HepG2 (cell line): ENCODE data around the gene RFX2. TPM values are rescaled to one million over a fixed set of nuclear protein-coding genes. Genes with fewer than 3 reads are reported as not detected.
A peak's percentile ranks its signal among the peaks of the same experiment; 100 is the strongest.

ENCODE experiments used
- ATAC-seq: fragments of 200-7000 bp; cut with Tn5 transposase; 3 replicates; pipeline ENCODE4 v1.9.1; 2020; ENCODE audit warnings: mild to moderate bottlenecking, moderate library complexity
- BruUV-seq: library from RNA; stranded (reverse); fragments of 400-500 nt; replicated peaks from 2 replicates; lab custom pipeline; 2021; lab: Mats Ljungman, UMichigan
- CTCF ChIA-PET: fragments of 300-600 bp; formaldehyde crosslinking; extraction: SDS; loops from one replicate; lab custom pipeline; 2021; ENCODE audit warnings: low total read pairs, inconsistent platforms, low intra/inter-chr PET ratio; lab: Yijun Ruan, JAX
- POLR2A ChIA-PET: fragments of 350-600 bp; sonication (Branson Sonifier 250); formaldehyde crosslinking; loops from one replicate; lab custom pipeline; 2020; ENCODE audit warnings: antibody characterized with exemption, inconsistent platforms; lab: Yijun Ruan, JAX
- DNase-seq: peaks from one replicate; pipeline ENCODE4 v3.0.0-alpha.2; 2015; ENCODE audit warnings: low spot score
- FAIRE-seq: peaks from 3 replicates; lab custom pipeline; 2011; peaks lifted over from hg19 to GRCh38; lab: Jason Lieb, UNC
- H2AFZ ChIP-seq: one replicate; pipeline ENCODE4 v1.6.1; 2011; ENCODE audit warnings: low read length, inconsistent platforms
- H3K27ac ChIP-seq: fragments of 300-600 bp; 3 replicates; pipeline ENCODE4 v1.8.0; 2011; ENCODE audit warnings: mixed run types, mild to moderate bottlenecking, mixed read lengths, low read length, inconsistent platforms; ENCODE audit not compliant: insufficient read depth; ENCODE audit errors: extremely low read length
- H3K27me3 ChIP-seq, 2 experiments: fragments of 200-600 bp in 1 of 2; 2 replicates in 1 of 2; 3 replicates in 1 of 2; pipeline versions ENCODE4 v1.6.0 to v1.8.0; 2011; ENCODE audit warnings: low read length in 2 of 2, mild to moderate bottlenecking in 2 of 2, moderate library complexity in 2 of 2, inconsistent platforms in 1 of 2; ENCODE audit not compliant: insufficient read depth in 2 of 2, control insufficient read depth in 1 of 2
- H3K36me3 ChIP-seq, 2 experiments: fragments of 200-600 bp in 1 of 2; replicated peaks in 1 of 2; 2 replicates in 1 of 2; 3 replicates in 1 of 2; pipeline versions ENCODE4 v1.5.1 to v1.8.0; 2011; ENCODE audit warnings: low read length in 2 of 2, inconsistent platforms in 1 of 2; ENCODE audit not compliant: insufficient read depth in 2 of 2, control insufficient read depth in 1 of 2
- H3K4me1 ChIP-seq: 2 replicates; pipeline ENCODE4 v1.5.1; 2012; ENCODE audit warnings: low read length, inconsistent platforms; ENCODE audit not compliant: insufficient read depth
- H3K4me2 ChIP-seq: 2 replicates; pipeline ENCODE4 v1.6.0; 2011; ENCODE audit warnings: low read depth, low read length, inconsistent platforms
- H3K4me3 ChIP-seq, 3 experiments: fragments of 200-600 bp in 1 of 3; sonication (generic), shearing (Covaris generic) in 1 of 3; replicated peaks in 1 of 3; 2 replicates each; pipeline ENCODE4 v1.5.1; 2011 to 2016; ENCODE audit warnings: low read length in 3 of 3, inconsistent platforms in 2 of 3, low read depth in 2 of 3, mild to moderate bottlenecking in 2 of 3, control low read depth in 1 of 3, mixed read lengths in 1 of 3; ENCODE audit not compliant: insufficient read depth in 1 of 3
- H3K79me2 ChIP-seq: one replicate; pipeline ENCODE4 v1.6.1; 2011; ENCODE audit warnings: low read length, inconsistent platforms; ENCODE audit not compliant: insufficient read depth
- H3K9ac ChIP-seq: 2 replicates; pipeline ENCODE4 v1.6.0; 2011; ENCODE audit warnings: mild to moderate bottlenecking, low read depth, low read length, inconsistent platforms; ENCODE audit not compliant: insufficient read depth
- H3K9me3 ChIP-seq: 2 replicates; pipeline ENCODE4 v1.5.1; 2012; ENCODE audit warnings: mild to moderate bottlenecking, low read length
- H4K20me1 ChIP-seq: 2 replicates; pipeline ENCODE4 v1.6.0; 2011; ENCODE audit warnings: inconsistent platforms, mild to moderate bottlenecking, low read length, moderate library complexity; ENCODE audit not compliant: insufficient read depth
- AKAP8 ChIP-seq: sonication (generic); formaldehyde crosslinking; IDR thresholded peaks from 2 replicates; pipeline ENCODE4 v1.5.1; 2020; ENCODE audit warnings: mild to moderate bottlenecking, missing genetic modification reagents
- ATF7 ChIP-seq, 2 experiments: fragments of 450-650 bp in 1 of 2; sonication (generic) in 1 of 2; formaldehyde crosslinking in 1 of 2; IDR thresholded peaks; 2 replicates each; pipeline versions ENCODE4 v1.4.0 to v1.6.1; 2016 to 2020; ENCODE audit warnings: antibody characterized with exemption in 1 of 2, mild to moderate bottlenecking in 1 of 2, missing genetic modification reagents in 1 of 2
- CREB1 ChIP-seq, 2 experiments: fragments of 450-650 bp in 1 of 2; IDR thresholded peaks; 2 replicates each; pipeline ENCODE4 v1.6.1; 2016 to 2017; ENCODE audit warnings: control low read depth in 1 of 2, mild to moderate bottlenecking in 1 of 2, missing compliant biosample characterization in 1 of 2, missing genetic modification characterization in 1 of 2
- FOXA3 ChIP-seq: IDR thresholded peaks from 2 replicates; pipeline ENCODE4 v1.6.1; 2016; ENCODE audit warnings: missing genetic modification reagents, missing compliant biosample characterization
- NCOR1 ChIP-seq: fragments of 200-600 bp; sonication (generic); IDR thresholded peaks from 2 replicates; pipeline ENCODE4 v1.7.0; 2017; ENCODE audit warnings: antibody characterized with exemption, low read length, borderline replicate concordance
- PCBP1 ChIP-seq: fragments of 200-400 bp; formaldehyde crosslinking; IDR thresholded peaks from 2 replicates; pipeline ENCODE4 v1.6.1; 2017; ENCODE audit warnings: mild to moderate bottlenecking, low read depth, low read length, borderline replicate concordance
- STAT5B ChIP-seq: sonication (generic); formaldehyde crosslinking; IDR thresholded peaks from 2 replicates; pipeline ENCODE4 v1.4.0; 2020; ENCODE audit warnings: missing genetic modification reagents
- TBL1XR1 ChIP-seq: fragments of 150-350 bp; IDR thresholded peaks from 2 replicates; pipeline ENCODE4 v1.6.1; 2014; ENCODE audit warnings: borderline replicate concordance, low read length; ENCODE audit not compliant: partially characterized antibody
- ZNF607 ChIP-seq: sonication (generic); formaldehyde crosslinking; IDR thresholded peaks from 2 replicates; pipeline ENCODE4 v1.5.1; 2020; ENCODE audit warnings: missing genetic modification reagents, mild to moderate bottlenecking, borderline replicate concordance
- WGBS: methylation state at CpG from one replicate; pipeline ENCODE4 v1.1.6; 2017; ENCODE audit warnings: low lambda C conversion rate; 5-methylcytosine and 5-hydroxymethylcytosine counted together
- in situ Hi-C: cut with HindIII; loops from 2 replicates; pipeline ENCODE4 v1.10.0; 2017; ENCODE audit warnings: low pct_unique_long_range_greater_than_20kb; ENCODE audit not compliant: extremely low pct_ligation_motif_present
- intact Hi-C: fragments of 100-400 bp; cut with micrococcal nuclease; formaldehyde crosslinking; loops from one replicate; pipeline ENCODE4 v1.10.0; 2022; ENCODE audit not compliant: unreplicated experiment
- polyA plus RNA-seq, 8 experiments: library from polyadenylated mRNA; depleted of rRNA in 3 of 8; stranded (reverse) in 7 of 8; unstranded in 1 of 8; fragments of >200 nt; fragmentation: Illumina TruSeq in 4 of 8; extraction: Trizol in 4 of 8; gene quantifications; 2 replicates each; pipeline versions ENCODE4 v1.2.1 to v1.2.3, GENCODE V29; 2011 to 2016; ENCODE audit warnings: low read depth in 4 of 8, missing spikeins in 1 of 8, mixed read lengths in 1 of 8; ENCODE audit not compliant: insufficient read depth in 1 of 8
- total RNA-seq, 5 experiments: library from RNA; depleted of rRNA; stranded (reverse); fragments of >200 nt; fragmentation: Illumina TruSeq; extraction: Trizol; gene quantifications; 2 replicates each; pipeline ENCODE4 v1.2.3, GENCODE V29; 2016; ENCODE audit warnings: low read depth in 1 of 5
- TF ChIP-seq, protein P1 (sequence below): sonication (generic); formaldehyde crosslinking; IDR thresholded peaks from 2 replicates; pipeline ENCODE4 v1.4.0; 2020; ENCODE audit warnings: missing genetic modification reagents
- TF ChIP-seq, protein P2 (sequence below): sonication (generic); formaldehyde crosslinking; IDR thresholded peaks from 2 replicates; pipeline ENCODE4 v1.4.0; 2020; ENCODE audit warnings: missing genetic modification reagents

Gene RFX2
- total and polyA plus RNA-seq, 2 of the 13 experiments (the other 11 are each of a cell fraction or from before 2014, with no cell fraction given) = 2.8 to 3.3 TPM

- H3K4me3 ChIP-seq = no peak overlapping the region
- DNase-seq = no peak
- H3K36me3 ChIP-seq = no peaks in the 10 kb centered on the region
- no peak overlapping the region for H2AFZ ChIP-seq
- WGBS = 0% methylated on average over 2 of the region's 2 CpGs
- no peaks in the 10 kb centered on the region for H4K20me1 ChIP-seq
- H3K4me1 ChIP-seq = peaks cover 7% of the 10 kb centered on the region
- ChIA-PET CTCF (no interaction called here), POLR2A (no interaction called here)
- H3K79me2 ChIP-seq = no peaks in the 10 kb centered on the region
- no peaks in the 10 kb centered on the region for H3K27me3 ChIP-seq
- BruUV-seq = no TSS peak
- H3K4me2 ChIP-seq = no peak overlapping the region
- H3K27ac ChIP-seq = no peak overlapping the region
- in situ Hi-C loops (no loop called here), intact Hi-C loops (no loop called here)
- FAIRE-seq = no peak
- no peak overlapping the region for H3K9ac ChIP-seq
- TF ChIP-seq TBL1XR1 (no peak), AKAP8 (no peak), PCBP1 (no peak), ZNF607 (CRISPR knock-in tag) (no peak), STAT5B (CRISPR knock-in tag) (no peak), ATF7 (IDR thresholded peaks at IDR 0.05) (0 out of 2 replicates have a peak, but pooled peaks have one; percentile 18), ATF7 (CRISPR knock-in tag; IDR thresholded peaks at IDR 0.05) (no peak), FOXA3 (CRISPR knock-in tag) (no peak), CREB1 (IDR thresholded peaks at IDR 0.05) (peak; percentile 72), CREB1 (CRISPR knock-in tag; IDR thresholded peaks at IDR 0.05) (no peak), NCOR1 (no peak)
- TF ChIP-seq, protein P1, sequence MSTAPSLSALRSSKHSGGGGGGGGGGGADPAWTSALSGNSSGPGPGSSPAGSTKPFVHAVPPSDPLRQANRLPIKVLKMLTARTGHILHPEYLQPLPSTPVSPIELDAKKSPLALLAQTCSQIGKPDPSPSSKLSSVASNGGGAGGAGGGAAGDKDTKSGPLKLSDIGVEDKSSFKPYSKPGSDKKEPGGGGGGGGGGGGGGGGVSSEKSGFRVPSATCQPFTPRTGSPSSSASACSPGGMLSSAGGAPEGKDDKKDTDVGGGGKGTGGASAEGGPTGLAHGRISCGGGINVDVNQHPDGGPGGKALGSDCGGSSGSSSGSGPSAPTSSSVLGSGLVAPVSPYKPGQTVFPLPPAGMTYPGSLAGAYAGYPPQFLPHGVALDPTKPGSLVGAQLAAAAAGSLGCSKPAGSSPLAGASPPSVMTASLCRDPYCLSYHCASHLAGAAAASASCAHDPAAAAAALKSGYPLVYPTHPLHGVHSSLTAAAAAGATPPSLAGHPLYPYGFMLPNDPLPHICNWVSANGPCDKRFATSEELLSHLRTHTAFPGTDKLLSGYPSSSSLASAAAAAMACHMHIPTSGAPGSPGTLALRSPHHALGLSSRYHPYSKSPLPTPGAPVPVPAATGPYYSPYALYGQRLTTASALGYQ (CRISPR knock-in tag) = no peak
- TF ChIP-seq, protein P2, sequence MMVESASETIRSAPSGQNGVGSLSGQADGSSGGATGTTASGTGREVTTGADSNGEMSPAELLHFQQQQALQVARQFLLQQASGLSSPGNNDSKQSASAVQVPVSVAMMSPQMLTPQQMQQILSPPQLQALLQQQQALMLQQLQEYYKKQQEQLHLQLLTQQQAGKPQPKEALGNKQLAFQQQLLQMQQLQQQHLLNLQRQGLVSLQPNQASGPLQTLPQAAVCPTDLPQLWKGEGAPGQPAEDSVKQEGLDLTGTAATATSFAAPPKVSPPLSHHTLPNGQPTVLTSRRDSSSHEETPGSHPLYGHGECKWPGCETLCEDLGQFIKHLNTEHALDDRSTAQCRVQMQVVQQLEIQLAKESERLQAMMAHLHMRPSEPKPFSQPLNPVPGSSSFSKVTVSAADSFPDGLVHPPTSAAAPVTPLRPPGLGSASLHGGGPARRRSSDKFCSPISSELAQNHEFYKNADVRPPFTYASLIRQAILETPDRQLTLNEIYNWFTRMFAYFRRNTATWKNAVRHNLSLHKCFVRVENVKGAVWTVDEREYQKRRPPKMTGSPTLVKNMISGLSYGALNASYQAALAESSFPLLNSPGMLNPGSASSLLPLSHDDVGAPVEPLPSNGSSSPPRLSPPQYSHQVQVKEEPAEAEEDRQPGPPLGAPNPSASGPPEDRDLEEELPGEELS (CRISPR knock-in tag) = no peak
- TF ChIP-seq, all 625 proteins: peak for 2
- no peak for ATAC-seq
- H3K9me3 ChIP-seq = no peaks in the 10 kb centered on the region
Observed at GRCh38 chr19:6156033-6156432, 45.7 kb upstream of the RFX2 start.
